ENCODE measurements around the gene NFIB.

The NFIB gene

GRCh38 chr9:14326264-14326826 lies 12.4 kb upstream of the NFIB start:
- TF ChIP-seq, protein P1, sequence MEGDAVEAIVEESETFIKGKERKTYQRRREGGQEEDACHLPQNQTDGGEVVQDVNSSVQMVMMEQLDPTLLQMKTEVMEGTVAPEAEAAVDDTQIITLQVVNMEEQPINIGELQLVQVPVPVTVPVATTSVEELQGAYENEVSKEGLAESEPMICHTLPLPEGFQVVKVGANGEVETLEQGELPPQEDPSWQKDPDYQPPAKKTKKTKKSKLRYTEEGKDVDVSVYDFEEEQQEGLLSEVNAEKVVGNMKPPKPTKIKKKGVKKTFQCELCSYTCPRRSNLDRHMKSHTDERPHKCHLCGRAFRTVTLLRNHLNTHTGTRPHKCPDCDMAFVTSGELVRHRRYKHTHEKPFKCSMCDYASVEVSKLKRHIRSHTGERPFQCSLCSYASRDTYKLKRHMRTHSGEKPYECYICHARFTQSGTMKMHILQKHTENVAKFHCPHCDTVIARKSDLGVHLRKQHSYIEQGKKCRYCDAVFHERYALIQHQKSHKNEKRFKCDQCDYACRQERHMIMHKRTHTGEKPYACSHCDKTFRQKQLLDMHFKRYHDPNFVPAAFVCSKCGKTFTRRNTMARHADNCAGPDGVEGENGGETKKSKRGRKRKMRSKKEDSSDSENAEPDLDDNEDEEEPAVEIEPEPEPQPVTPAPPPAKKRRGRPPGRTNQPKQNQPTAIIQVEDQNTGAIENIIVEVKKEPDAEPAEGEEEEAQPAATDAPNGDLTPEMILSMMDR (IDR thresholded peaks at IDR 0.05; ENCODE audit: low read depth, low read length): no peak
- no peak overlapping the region for H3K27ac ChIP-seq
- no peaks in the 10 kb centered on the region for H3K27me3 ChIP-seq (ENCODE audit: insufficient read depth, low read depth, severe bottlenecking)
- no peaks in the 10 kb centered on the region for H3K9me3 ChIP-seq (ENCODE audit: severe bottlenecking)
- no peak for DNase-seq
- no peaks in the 10 kb centered on the region for H3K36me3 ChIP-seq
- no peak overlapping the region for H3K4me3 ChIP-seq (ENCODE audit: low read depth, low read length)

DNA sequence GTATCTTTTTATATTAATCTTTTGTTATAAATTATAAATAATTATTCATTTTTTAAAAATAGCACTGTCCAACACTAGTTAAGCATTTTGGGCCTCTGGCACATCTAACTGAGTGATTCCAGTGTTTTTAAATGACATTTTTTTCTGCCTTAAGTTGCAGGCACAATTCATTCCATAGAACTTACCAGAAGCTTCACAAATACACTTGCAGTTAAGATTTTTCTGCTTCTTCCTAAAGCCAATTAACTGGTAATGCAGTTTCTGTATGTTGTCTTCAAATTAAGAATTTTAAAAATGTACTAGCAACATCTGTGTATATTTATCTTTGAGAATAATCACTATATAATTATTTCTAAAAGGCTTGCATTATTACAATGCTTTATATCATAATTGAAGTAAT lies 11.2 kb upstream of the NFIB start:
- no peak for DNase-seq
- Histone ChIP-seq H3K27me3 (ENCODE audit: insufficient read depth, low read depth, severe bottlenecking) (no peaks in the 10 kb centered on the region), H3K27ac (no peak overlapping the region), H3K4me3 (ENCODE audit: low read depth, low read length) (no peak overlapping the region), H3K9me3 (ENCODE audit: severe bottlenecking) (no peaks in the 10 kb centered on the region), H3K36me3 (no peaks in the 10 kb centered on the region)
- TF ChIP-seq, protein P1 (IDR thresholded peaks at IDR 0.05; ENCODE audit: low read depth, low read length): no peak

GRCh38 chr9:14323985-14324650 lies 10.2 kb upstream of the NFIB start:
- no peak for DNase-seq
- Histone ChIP-seq H3K27me3 (ENCODE audit: insufficient read depth, low read depth, severe bottlenecking) (no peaks in the 10 kb centered on the region), H3K36me3 (no peaks in the 10 kb centered on the region), H3K4me3 (ENCODE audit: low read depth, low read length) (no peak overlapping the region), H3K27ac (no peak overlapping the region), H3K9me3 (ENCODE audit: severe bottlenecking) (no peaks in the 10 kb centered on the region)
- TF ChIP-seq, protein P1 (IDR thresholded peaks at IDR 0.05; ENCODE audit: low read depth, low read length): no peak

- H3K27ac ChIP-seq: peak overlapping the region; percentile 92
- no peak for DNase-seq
- H3K4me3 ChIP-seq (ENCODE audit: low read depth, low read length): peak overlapping the region; percentile 90
- no peaks in the 10 kb centered on the region for H3K9me3 ChIP-seq (ENCODE audit: severe bottlenecking)
- TF ChIP-seq, protein P1 (IDR thresholded peaks at IDR 0.05; ENCODE audit: low read depth, low read length): no peak
- no peaks in the 10 kb centered on the region for H3K36me3 ChIP-seq
- H3K27me3 ChIP-seq (ENCODE audit: insufficient read depth, low read depth, severe bottlenecking): no peaks in the 10 kb centered on the region
Measured at GRCh38 chr9:14323083-14323971, 9.4 kb upstream of the NFIB start.

- peak overlapping the region; percentile 90 for H3K4me3 ChIP-seq (ENCODE audit: low read depth, low read length)
- H3K27me3 ChIP-seq (ENCODE audit: insufficient read depth, low read depth, severe bottlenecking): no peaks in the 10 kb centered on the region
- TF ChIP-seq, protein P1 (IDR thresholded peaks at IDR 0.05; ENCODE audit: low read depth, low read length): no peak
- H3K9me3 ChIP-seq (ENCODE audit: severe bottlenecking): no peaks in the 10 kb centered on the region
- H3K27ac ChIP-seq: peak overlapping the region; percentile 92
- peak; percentile 92 for DNase-seq
- no peaks in the 10 kb centered on the region for H3K36me3 ChIP-seq
Measured at GRCh38 chr9:14322211-14323082, 8.5 kb upstream of the NFIB start.

Measured in WERI-Rb-1 (cell line).